HUES6 (cell line): ENCODE results near the gene CMA1.
"Not testable (repeated sequence)": the region's sequence is repeated elsewhere in the genome, so short reads cannot be mapped to it uniquely, and the experiment has no call there.

Source experiments
- H3K27ac ChIP-seq: 2 replicates; pipeline ENCODE4 v1.7.0; 2013; ENCODE audit warnings: low read depth, mild to moderate bottlenecking, low read length, inconsistent platforms
- H3K27me3 ChIP-seq: 2 replicates; pipeline ENCODE4 v1.6.1; 2013; ENCODE audit warnings: low read length; ENCODE audit not compliant: control insufficient read depth, insufficient read depth
- H3K36me3 ChIP-seq: 2 replicates; pipeline ENCODE4 v1.6.1; 2013; ENCODE audit warnings: low read length; ENCODE audit not compliant: control insufficient read depth, insufficient read depth
- H3K4me1 ChIP-seq: 2 replicates; pipeline ENCODE4 v1.6.1; 2013; ENCODE audit warnings: low read length; ENCODE audit not compliant: control insufficient read depth, insufficient read depth
- H3K4me3 ChIP-seq: 2 replicates; pipeline ENCODE4 v1.5.1; 2013; ENCODE audit warnings: low read depth, low read length
- H3K9ac ChIP-seq: one replicate; pipeline ENCODE4 v1.6.1; 2013; ENCODE audit warnings: mild to moderate bottlenecking, low read length
- H3K9me3 ChIP-seq: 2 replicates; pipeline ENCODE4 v1.6.1; 2013; ENCODE audit warnings: low read depth, low read length; ENCODE audit not compliant: control insufficient read depth, insufficient read depth

The CMA1 gene, protein sequence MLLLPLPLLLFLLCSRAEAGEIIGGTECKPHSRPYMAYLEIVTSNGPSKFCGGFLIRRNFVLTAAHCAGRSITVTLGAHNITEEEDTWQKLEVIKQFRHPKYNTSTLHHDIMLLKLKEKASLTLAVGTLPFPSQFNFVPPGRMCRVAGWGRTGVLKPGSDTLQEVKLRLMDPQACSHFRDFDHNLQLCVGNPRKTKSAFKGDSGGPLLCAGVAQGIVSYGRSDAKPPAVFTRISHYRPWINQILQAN

GRCh38 chr14:24508155-24508840, at the start of gene CMA1:
TSS of gene CMA1 (minus strand) at chr14:24508265. CDS start at chr14:24508235, 30 bp downstream.
- Histone ChIP-seq H3K27me3 (peaks cover 8% of the 10 kb centered on the region), H3K9ac (no peak within 1 kb of the TSS), H3K27ac (no peak within 1 kb of the TSS), H3K4me3 (no peak within 1 kb of the TSS), H3K9me3 (no peaks in the 10 kb centered on the region), H3K36me3 (no peaks in the 10 kb centered on the region), H3K4me1 (no peaks in the 10 kb centered on the region)

- Histone ChIP-seq H3K36me3 (no peaks in the 10 kb centered on the region), H3K27ac (no peak overlapping the region), H3K9ac (no peak overlapping the region), H3K4me1 (no peaks in the 10 kb centered on the region), H3K4me3 (no peak overlapping the region), H3K27me3 (no peaks in the 10 kb centered on the region), H3K9me3 (peaks cover 13% of the 10 kb centered on the region; the same call in 1 of the 2 replicates)
Measured at GRCh38 chr14:24556756-24557155, 48.7 kb upstream of the CMA1 start.

GRCh38 chr14:24549064-24549463, 41.0 kb upstream of the CMA1 start:
- H3K36me3 ChIP-seq, H3K27me3 ChIP-seq, H3K4me3 ChIP-seq, H3K27ac ChIP-seq, H3K9ac ChIP-seq, H3K4me1 ChIP-seq: not testable (repeated sequence)
- peaks cover 50% of the 10 kb centered on the region for H3K9me3 ChIP-seq

- Histone ChIP-seq H3K9ac (no peak overlapping the region), H3K4me1 (no peaks in the 10 kb centered on the region), H3K27ac (no peak overlapping the region), H3K27me3 (no peaks in the 10 kb centered on the region), H3K4me3 (no peak overlapping the region), H3K9me3 (peaks cover 28% of the 10 kb centered on the region), H3K36me3 (no peaks in the 10 kb centered on the region)
Measured at GRCh38 chr14:24542346-24542936, 34.4 kb upstream of the CMA1 start.

DNA sequence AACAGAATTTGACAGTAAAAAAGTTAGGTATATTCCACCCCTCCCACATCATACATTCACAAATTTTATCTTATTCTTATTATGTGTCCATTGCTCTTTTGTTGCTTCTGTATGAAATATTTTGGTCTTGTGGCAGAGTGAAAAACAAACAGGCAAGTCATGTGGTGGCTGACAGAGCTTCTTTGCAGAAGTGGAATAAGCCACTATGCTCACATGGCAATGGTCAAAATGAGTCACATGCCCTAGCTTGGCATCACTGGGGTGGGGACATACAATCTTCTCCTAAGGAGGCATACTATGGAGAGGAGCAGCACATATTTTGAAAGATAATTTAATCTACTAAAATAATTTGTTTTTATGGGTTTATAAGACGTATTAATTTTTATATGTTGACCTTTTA, 27.7 kb upstream of the CMA1 start:
- Histone ChIP-seq H3K4me1 (no peaks in the 10 kb centered on the region), H3K27me3 (no peaks in the 10 kb centered on the region), H3K9me3 (no peaks in the 10 kb centered on the region; the same call in 1 of the 2 replicates), H3K36me3 (no peaks in the 10 kb centered on the region), H3K9ac (no peak overlapping the region), H3K4me3 (no peak overlapping the region), H3K27ac (no peak overlapping the region)

DNA sequence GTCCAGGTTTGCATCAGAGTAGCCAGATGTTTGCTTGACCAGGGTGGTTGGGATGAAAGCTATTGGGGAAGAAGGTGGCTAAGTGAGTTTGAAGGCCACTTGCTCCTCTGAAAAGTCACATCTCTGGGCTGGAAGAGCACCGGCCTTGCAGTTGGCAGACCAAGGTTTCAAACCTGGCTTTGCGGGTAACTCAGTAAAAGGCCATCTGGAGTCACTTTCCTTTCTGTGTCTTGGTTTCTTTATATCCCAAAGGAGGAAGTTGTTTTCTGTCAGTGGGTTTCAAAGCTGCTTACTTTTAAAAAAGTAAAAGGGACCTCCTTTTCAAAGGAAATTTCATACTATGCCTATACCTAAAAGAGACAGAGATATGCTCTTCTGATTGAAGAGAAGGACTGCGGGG, 26.2 kb upstream of the CMA1 start:
- Histone ChIP-seq H3K36me3 (no peaks in the 10 kb centered on the region), H3K9me3 (no peaks in the 10 kb centered on the region; the same call in 1 of the 2 replicates), H3K27me3 (no peaks in the 10 kb centered on the region), H3K4me1 (no peaks in the 10 kb centered on the region), H3K4me3 (no peak overlapping the region), H3K9ac (no peak overlapping the region), H3K27ac (no peak overlapping the region)

DNA sequence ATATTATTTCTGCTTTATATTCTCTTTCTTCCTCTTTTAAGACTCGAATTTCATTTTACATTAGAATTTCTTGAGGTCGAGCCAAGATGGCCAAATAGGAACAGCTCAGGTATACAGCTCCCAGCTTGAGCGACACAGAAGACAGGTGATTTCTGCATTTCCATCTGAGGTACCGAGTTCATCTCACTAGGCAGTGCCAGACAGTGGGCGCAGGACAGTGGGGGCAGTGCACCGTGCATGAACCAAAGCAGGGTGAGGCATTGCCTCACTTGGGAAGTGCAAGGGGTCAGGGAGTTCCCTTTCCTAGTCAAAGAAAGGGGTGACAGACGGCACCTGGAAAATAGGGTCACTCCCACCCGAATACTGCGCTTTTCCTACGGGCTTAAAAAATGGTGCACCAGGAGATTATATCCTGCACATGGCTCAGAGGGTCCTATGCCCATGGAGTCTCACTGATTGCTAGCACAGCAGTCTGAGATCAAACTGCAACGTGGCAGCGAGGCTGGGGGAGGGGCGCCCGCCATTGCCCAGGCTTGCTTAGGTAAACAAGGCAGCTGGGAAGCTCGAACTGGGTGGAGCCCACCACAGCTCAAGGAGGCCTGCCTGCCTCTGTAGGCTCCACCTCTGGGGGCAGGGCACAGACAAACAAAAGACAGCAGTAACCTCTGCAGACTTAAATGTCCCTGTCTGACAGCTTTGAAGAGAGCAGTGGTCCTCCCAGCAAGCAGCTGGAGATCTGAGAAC, 18.0 kb upstream of the CMA1 start:
- not testable (repeated sequence) for H3K4me1 ChIP-seq, H3K36me3 ChIP-seq, H3K27me3 ChIP-seq, H3K27ac ChIP-seq, H3K9me3 ChIP-seq
- Histone ChIP-seq H3K4me3 (peak overlapping the region; percentile 33; the same call in 1 of the 2 replicates), H3K9ac (peak overlapping the region; percentile 0)

DNA sequence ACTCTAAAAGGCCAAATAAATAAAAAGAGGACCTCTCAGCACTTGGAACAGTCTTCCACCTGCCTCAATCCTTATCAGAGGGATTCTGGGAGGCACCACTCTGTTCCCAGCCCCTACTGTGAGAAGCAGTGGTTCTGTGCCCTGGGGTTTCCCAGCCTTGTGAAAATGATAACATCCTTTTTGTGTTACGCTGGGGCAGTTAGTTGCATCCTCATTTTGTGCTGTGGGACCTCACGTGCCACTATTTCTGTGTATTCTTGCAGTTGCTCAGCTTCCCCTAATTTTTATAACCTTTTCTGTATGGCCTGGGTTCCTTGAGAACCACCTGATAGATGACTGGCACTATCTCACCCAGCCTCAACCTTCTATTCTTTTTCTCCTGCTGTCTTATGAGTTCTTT, 10.8 kb upstream of the CMA1 start:
- Histone ChIP-seq H3K4me1 (no peaks in the 10 kb centered on the region), H3K27ac (no peak overlapping the region), H3K9me3 (no peaks in the 10 kb centered on the region), H3K27me3 (peaks cover 9% of the 10 kb centered on the region; the same call in 1 of the 2 replicates), H3K9ac (no peak overlapping the region), H3K36me3 (no peaks in the 10 kb centered on the region), H3K4me3 (no peak overlapping the region)

DNA sequence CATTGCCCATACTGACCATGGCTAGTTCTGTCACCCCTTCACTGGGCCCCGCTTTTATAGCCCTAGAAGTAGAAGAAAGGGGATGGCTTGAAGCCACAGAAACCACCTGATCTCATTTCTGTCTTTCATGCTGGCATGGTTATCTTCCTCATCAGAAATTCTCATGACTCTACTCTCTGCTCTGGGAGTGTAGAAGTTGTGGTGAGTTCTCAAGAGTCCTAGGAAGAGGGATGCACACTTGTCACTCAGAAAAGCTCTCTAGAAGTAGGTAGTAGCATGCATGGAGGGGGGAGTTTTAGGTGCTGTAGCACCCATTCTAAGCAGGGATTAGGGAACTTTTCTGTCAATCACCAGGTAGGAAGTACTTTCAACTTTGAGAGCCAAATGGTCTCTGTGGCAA, 6.1 kb upstream of the CMA1 start:
- no peaks in the 10 kb centered on the region for H3K36me3 ChIP-seq
- H3K27ac ChIP-seq = no peak overlapping the region
- no peak overlapping the region for H3K9ac ChIP-seq
- no peaks in the 10 kb centered on the region for H3K4me1 ChIP-seq
- no peak overlapping the region for H3K4me3 ChIP-seq
- H3K9me3 ChIP-seq = no peaks in the 10 kb centered on the region
- peaks cover 9% of the 10 kb centered on the region for H3K27me3 ChIP-seq

- no peaks in the 10 kb centered on the region for H3K36me3 ChIP-seq
- no peak overlapping the region for H3K9ac ChIP-seq
- H3K9me3 ChIP-seq = no peaks in the 10 kb centered on the region
- H3K27ac ChIP-seq = no peak overlapping the region
- no peak overlapping the region for H3K4me3 ChIP-seq
- H3K4me1 ChIP-seq = no peaks in the 10 kb centered on the region
- peaks cover 8% of the 10 kb centered on the region for H3K27me3 ChIP-seq
Measured at GRCh38 chr14:24513009-24513408, 4.9 kb upstream of the CMA1 start.

DNA sequence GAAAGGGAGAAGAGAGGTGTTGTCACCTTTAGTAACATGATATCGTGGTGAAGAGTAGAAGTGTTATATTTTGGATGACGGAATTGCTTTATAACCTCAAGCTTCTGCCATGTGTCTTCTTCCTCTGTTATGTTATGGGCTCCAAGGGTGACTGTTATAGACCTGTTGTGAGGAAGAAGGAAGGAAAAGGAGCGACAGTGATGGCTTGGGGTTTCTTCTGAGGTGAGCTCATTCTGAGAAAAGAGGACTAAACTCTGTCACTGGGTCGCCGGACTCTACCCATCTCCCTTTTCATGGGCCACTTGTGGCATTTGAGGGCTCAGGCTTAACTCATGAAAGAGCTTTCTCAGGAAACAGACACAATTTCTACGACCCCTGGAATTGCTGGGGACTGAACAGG, 1.6 kb downstream of the CMA1 start:
- H3K27ac ChIP-seq = no peak overlapping the region
- no peaks in the 10 kb centered on the region for H3K36me3 ChIP-seq
- H3K9ac ChIP-seq = no peak overlapping the region
- H3K27me3 ChIP-seq = peaks cover 8% of the 10 kb centered on the region
- no peaks in the 10 kb centered on the region for H3K9me3 ChIP-seq
- H3K4me1 ChIP-seq = no peaks in the 10 kb centered on the region
- no peak overlapping the region for H3K4me3 ChIP-seq
